GM19043 (cell line): Measurements from ENCODE around the gene SINHCAF.
A peak's percentile ranks its signal among the peaks of the same experiment; 100 is the strongest.
"Not testable (repeated sequence)": the region's sequence is repeated elsewhere in the genome, so short reads cannot be mapped to it uniquely, and the experiment has no call there.

ENCODE experiments used
- ATAC-seq: cut with Tn5 transposase; IDR thresholded peaks from one replicate; pipeline ENCODE4 v1.9.1; 2021; ENCODE audit warnings: low read depth; ENCODE audit not compliant: unreplicated experiment

Gene SINHCAF

GRCh38 chr12:31273794-31274193, 52.2 kb downstream of the SINHCAF start:
- not testable (repeated sequence) for ATAC-seq

GRCh38 chr12:31272607-31273225, 53.2 kb downstream of the SINHCAF start:
- ATAC-seq: no peak

- ATAC-seq: no peak
These were observed 58.0 kb downstream of the SINHCAF start for GRCh38 chr12:31267966-31268365.

- ATAC-seq: no peak
These were observed 60.2 kb downstream of the SINHCAF start for GRCh38 chr12:31265722-31266121.

- no peak for ATAC-seq
These were observed 62.3 kb downstream of the SINHCAF start for GRCh38 chr12:31263661-31264060.

GRCh38 chr12:31261744-31262143, 64.2 kb downstream of the SINHCAF start:
- no peak for ATAC-seq

- no peak for ATAC-seq
These were observed 65.1 kb downstream of the SINHCAF start for GRCh38 chr12:31260840-31261239.

- no peak for ATAC-seq
These were observed 66.6 kb downstream of the SINHCAF start for GRCh38 chr12:31259136-31259886.

GRCh38 chr12:31257784-31258183, 68.2 kb downstream of the SINHCAF start:
- ATAC-seq: no peak

- not testable (repeated sequence) for ATAC-seq
These were observed 74.0 kb downstream of the SINHCAF start for GRCh38 chr12:31251707-31252611.

GRCh38 chr12:31250179-31250578, 75.8 kb downstream of the SINHCAF start:
- ATAC-seq: no peak

GRCh38 chr12:31249356-31249755, 76.6 kb downstream of the SINHCAF start:
- no peak for ATAC-seq

- ATAC-seq: no peak
These were observed 77.1 kb downstream of the SINHCAF start for GRCh38 chr12:31248815-31249214.

- ATAC-seq: no peak
These were observed 77.6 kb downstream of the SINHCAF start for GRCh38 chr12:31248337-31248736.

- no peak for ATAC-seq
These were observed 79.5 kb downstream of the SINHCAF start for GRCh38 chr12:31246470-31246850.

- ATAC-seq: no peak
These were observed 80.0 kb downstream of the SINHCAF start for GRCh38 chr12:31245822-31246469.

- ATAC-seq: not testable (repeated sequence)
These were observed 83.5 kb downstream of the SINHCAF start for GRCh38 chr12:31242418-31242817.

- peak; percentile 74 for ATAC-seq
These were observed 87.1 kb downstream of the SINHCAF start for GRCh38 chr12:31238764-31239387.

- ATAC-seq: not testable (repeated sequence)
These were observed 87.6 kb downstream of the SINHCAF start for GRCh38 chr12:31238333-31238732.

- ATAC-seq: no peak
These were observed 88.8 kb downstream of the SINHCAF start for GRCh38 chr12:31236998-31237637.
